Urinary bladder (tissue), 4 donors: ENCODE data around the gene TNFAIP2. TPM values are rescaled to one million over a fixed set of nuclear protein-coding genes. Genes with fewer than 3 reads are reported as not detected.

Experiments used
- DNase-seq: peaks from one replicate; pipeline ENCODE4 v3.0.0-alpha.2; 2015; ENCODE audit errors: extremely low spot score
- H3K27ac ChIP-seq: one replicate; pipeline ENCODE4 v1.5.1; 2013; ENCODE audit warnings: low read depth, mild to moderate bottlenecking, moderate library complexity
- H3K36me3 ChIP-seq: one replicate; pipeline ENCODE4 v1.6.1; 2013; ENCODE audit warnings: mild to moderate bottlenecking, moderate library complexity; ENCODE audit not compliant: insufficient read depth
- H3K4me1 ChIP-seq: one replicate; pipeline ENCODE4 v1.6.1; 2013; ENCODE audit warnings: mild to moderate bottlenecking, moderate library complexity; ENCODE audit not compliant: insufficient read depth
- H3K4me3 ChIP-seq: one replicate; pipeline ENCODE4 v1.5.1; 2013; ENCODE audit warnings: low read depth, low read length
- WGBS: extraction: QIAGEN DNeasy Blood & Tissue Kit; methylation state at CpG from one replicate; pipeline ENCODE4 v1.1.7; 2013; 5-methylcytosine and 5-hydroxymethylcytosine counted together
- polyA plus RNA-seq: library from polyadenylated mRNA; stranded (reverse); fragments of 200-250 nt; gene quantifications from one replicate; pipeline ENCODE4 v1.2.3, GENCODE V29; 2013
- total RNA-seq: library from RNA; depleted of rRNA; stranded (reverse); fragments of >200 nt; gene quantifications from one replicate; pipeline ENCODE4 v1.2.3, GENCODE V29; 2014
- donor health status: healthy with polysubstance abuse.
- donor health status: healthy.

Gene TNFAIP2
- total and polyA plus RNA-seq, 2 donors: 45.7 to 169 TPM

DNA sequence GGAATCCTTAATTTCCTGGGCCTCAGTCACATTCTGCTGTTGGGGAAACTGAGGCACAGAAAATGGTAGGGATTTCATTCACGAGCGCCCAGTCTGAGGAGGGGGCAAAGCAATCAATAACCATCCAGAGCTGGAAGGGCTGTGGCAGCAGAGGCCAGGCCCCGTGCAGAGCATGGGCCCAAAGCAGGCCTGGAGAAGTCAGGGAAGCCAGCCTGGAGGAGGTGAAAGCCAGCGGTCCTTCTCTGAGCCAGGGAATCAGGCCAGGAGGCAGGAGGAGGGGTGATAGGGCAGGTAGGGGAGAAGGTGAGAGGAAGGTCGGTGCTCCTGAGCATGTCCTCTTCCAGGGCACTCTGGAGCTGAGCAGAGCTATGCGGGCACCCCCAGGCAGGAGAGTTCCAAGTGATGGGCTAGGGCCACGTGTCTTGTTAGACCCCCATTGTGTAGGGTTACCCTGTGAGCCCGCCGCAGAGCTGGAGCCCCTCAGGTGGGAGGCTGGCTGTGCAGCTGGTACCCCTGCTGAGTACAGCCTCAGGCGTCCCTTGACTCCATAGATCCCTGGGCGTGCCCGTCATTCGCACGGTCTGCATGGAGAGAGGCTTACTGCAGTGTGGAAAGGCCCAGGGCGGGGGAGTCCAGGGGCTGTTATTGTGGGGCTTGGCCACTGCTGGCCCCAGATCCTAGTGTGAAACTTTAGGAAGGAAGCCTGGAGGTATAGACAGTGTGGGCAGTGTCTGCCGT is 4.8 kb downstream of the TNFAIP2 start:
- no peak for DNase-seq
- WGBS: 89% methylated on average over 16 of the region's 16 CpGs
- Histone ChIP-seq H3K4me3 (no peak overlapping the region), H3K36me3 (no peaks in the 10 kb centered on the region), H3K4me1 (peaks cover 3% of the 10 kb centered on the region), H3K27ac (peak overlapping the region; percentile 24)

DNA sequence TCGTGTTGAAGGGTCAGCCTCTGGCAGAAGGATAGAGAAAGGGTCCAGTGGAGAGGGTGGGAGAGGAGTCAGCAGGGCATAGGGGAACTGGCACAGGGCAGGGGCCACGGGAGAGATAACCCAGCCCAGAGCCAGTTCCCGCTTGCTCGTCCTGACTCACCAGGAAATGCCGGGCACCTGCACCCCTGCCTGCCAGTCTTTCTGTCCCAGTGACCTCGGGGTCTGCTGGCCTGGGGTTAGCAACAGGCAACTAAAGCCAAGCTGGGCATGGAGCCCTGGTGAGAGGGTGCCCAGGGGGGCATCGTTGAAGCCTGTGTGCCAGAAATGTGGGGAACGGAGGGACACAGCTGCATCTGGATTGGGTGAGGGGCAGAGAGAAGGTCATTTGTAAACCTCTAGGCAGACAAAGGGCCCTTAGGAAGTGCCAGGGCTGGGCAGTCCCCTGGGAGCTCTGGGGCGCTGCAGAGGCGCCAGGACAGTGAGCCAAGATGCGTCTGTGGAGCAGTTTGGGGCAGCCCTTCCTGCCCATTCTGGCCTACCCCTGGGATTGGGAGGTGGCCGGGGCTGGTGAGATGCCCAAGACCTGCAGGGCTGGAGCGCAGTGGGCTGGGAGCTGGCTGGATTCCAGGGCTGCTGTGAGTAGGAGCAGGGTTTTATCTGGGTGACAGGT is 5.5 kb downstream of the TNFAIP2 start:
- no peaks in the 10 kb centered on the region for H3K36me3 ChIP-seq
- H3K4me3 ChIP-seq: no peak overlapping the region
- WGBS: 73% methylated on average over 13 of the region's 13 CpGs
- peaks cover 3% of the 10 kb centered on the region for H3K4me1 ChIP-seq
- H3K27ac ChIP-seq: peak overlapping the region; percentile 24
- DNase-seq: no peak

DNA sequence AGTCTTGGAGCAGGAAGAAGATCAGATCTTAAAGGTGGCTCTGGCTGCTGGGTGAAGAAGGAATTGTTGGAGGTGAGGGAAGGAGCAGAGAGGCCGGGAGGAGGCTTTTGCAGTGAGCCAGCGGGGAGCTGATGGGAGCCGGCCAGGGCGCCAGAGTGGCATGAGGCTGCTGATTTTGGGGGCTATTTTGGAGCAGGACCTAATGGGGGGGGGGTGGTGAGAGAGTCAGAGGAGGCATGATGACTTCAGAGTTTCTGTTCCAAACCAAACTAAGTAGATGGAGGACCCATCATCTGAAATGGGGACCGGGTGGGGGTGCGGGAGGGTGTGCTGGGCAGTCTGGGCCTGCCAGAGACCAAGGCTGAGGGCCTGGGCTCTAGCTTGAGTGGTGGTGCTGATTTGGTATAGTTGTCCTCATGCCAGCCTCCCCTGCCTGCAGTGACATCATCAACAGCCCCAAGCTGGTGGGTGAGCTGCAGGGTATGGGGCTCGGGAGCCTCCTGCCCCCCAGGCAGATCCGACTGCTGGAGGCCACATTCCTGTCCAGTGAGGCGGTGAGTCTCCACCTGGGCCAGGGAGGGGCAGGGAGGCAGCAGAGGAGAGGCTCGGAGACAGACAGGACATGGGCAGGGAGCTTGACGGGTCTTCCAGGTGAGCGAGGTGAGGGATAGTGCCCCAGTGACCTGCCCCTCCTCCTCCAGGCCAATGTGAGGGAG is 6.2 kb downstream of the TNFAIP2 start:
- DNase-seq: no peak
- Histone ChIP-seq H3K4me3 (no peak overlapping the region), H3K4me1 (peaks cover 3% of the 10 kb centered on the region), H3K36me3 (peaks cover 3% of the 10 kb centered on the region), H3K27ac (peak overlapping the region; percentile 13)
- 85% methylated on average over 12 of the region's 12 CpGs for WGBS

DNA sequence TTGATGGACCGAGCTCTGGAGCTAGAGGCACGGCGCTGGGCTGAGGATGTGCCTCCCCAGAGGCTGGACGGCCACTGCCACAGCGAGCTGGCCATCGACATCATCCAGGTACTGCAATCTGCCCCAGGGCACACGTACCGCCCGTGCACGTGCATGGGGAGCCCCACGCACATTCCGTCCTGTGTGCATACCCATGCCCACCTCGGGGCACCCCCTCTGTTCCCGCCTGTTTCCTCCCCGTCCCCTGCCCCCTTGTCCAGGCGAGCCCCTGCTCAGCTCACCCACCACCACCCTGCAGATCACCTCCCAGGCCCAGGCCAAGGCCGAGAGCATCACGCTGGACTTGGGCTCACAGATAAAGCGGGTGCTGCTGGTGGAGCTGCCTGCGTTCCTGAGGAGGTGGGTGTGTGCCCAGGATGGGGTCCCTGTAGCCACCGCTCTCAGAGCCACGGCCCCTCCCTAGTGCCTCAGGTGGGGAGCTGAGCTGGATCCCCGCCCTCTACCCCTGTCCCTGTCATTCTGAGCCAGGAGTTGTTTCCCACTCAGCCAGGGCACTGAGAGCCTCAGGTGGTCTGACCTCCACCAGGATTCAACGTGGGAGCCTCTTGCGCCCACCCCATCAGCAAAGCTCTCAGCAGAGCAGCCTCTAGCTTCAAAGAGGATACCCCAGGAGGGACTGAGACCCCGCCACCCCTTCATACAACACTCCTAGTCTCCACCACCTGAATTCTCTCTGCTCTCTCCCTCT is 6.9 kb downstream of the TNFAIP2 start:
- no peak for DNase-seq
- Histone ChIP-seq H3K36me3 (peaks cover 5% of the 10 kb centered on the region), H3K4me3 (no peak overlapping the region), H3K27ac (peak overlapping the region; percentile 69), H3K4me1 (peaks cover 3% of the 10 kb centered on the region)
- WGBS: 90% methylated on average over 26 of the region's 26 CpGs

DNA sequence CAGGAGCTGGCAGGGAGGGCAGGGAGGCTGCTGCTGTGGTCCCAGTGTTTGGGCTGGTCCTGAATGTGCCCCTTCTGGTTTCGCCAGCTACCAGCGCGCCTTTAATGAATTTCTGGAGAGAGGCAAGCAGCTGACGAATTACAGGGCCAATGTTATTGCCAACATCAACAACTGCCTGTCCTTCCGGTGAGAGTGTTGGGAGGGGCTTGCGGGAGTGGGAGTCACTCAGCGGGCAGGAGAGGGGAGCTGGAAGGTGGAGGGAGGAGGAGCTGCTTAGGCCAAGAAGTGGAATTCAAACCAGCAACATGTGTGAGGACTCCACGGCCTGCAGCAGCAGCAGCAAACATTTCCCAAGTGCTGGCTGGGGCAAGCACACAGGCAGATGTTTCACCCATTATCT is 7.7 kb downstream of the TNFAIP2 start:
- no peak overlapping the region for H3K4me3 ChIP-seq
- peaks cover 5% of the 10 kb centered on the region for H3K36me3 ChIP-seq
- peak overlapping the region; percentile 69 for H3K27ac ChIP-seq
- 38% methylated on average over 8 of the region's 8 CpGs for WGBS
- peak; percentile 75 for DNase-seq
- no peaks in the 10 kb centered on the region for H3K4me1 ChIP-seq

DNA sequence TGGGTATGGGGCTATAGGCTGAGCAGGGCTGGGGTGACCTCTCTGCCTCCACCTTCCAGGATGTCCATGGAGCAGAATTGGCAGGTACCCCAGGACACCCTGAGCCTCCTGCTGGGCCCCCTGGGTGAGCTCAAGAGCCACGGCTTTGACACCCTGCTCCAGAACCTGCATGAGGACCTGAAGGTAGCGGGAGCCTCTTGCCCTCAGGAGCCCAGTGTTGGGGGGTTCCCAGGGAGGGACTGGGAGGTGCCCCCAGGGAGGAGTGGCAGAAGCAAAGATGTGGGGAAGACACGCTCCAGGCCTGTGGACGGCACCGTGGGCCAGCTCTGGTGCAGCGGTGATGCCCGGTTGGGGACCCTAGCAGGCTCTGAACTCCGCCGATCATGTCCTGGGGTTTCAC is 8.3 kb downstream of the TNFAIP2 start:
- H3K27ac ChIP-seq: no peak overlapping the region
- WGBS: 92% methylated on average over 9 of the region's 9 CpGs
- H3K4me3 ChIP-seq: no peak overlapping the region
- H3K36me3 ChIP-seq: peaks cover 5% of the 10 kb centered on the region
- no peak for DNase-seq
- no peaks in the 10 kb centered on the region for H3K4me1 ChIP-seq

DNA sequence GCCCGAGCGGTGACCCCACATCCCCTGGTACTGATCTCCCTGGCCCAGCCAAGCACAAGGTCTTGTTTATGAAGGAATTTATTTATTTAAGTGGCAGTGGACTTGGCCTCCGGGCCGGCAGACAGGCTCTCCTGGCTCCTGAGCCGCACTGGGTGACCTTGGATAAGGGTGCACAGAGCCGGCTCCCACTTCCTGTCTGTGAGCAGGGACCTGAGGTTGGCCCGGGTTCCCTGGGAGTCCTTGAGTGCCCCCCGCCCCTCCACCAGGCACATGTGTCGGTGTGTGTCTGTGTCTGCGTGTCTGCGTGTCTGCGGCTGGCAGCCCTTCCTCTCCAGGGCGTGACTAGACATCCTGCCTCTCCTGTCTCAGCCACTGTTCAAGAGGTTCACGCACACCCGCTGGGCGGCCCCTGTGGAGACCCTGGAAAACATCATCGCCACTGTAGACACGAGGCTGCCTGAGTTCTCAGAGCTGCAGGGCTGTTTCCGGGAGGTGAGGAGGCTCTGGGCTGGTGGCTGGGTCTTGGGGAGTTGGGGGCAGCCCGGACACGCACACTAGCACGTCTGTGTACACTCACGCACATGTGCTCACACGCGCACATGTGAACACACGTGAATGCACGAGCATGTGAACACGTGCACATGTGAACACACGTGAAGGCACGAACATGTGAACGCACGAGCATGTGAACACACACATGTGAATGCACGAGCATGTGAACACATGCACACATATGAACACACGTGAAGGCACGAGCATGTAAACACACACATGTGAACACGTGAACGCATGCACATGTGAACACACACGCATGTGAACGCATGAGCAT is 9.3 kb downstream of the TNFAIP2 start:
- Histone ChIP-seq H3K4me3 (no peak overlapping the region), H3K27ac (no peak overlapping the region), H3K36me3 (peaks cover 5% of the 10 kb centered on the region), H3K4me1 (no peaks in the 10 kb centered on the region)
- DNase-seq: no peak
- WGBS: 77% methylated on average over 39 of the region's 39 CpGs

DNA sequence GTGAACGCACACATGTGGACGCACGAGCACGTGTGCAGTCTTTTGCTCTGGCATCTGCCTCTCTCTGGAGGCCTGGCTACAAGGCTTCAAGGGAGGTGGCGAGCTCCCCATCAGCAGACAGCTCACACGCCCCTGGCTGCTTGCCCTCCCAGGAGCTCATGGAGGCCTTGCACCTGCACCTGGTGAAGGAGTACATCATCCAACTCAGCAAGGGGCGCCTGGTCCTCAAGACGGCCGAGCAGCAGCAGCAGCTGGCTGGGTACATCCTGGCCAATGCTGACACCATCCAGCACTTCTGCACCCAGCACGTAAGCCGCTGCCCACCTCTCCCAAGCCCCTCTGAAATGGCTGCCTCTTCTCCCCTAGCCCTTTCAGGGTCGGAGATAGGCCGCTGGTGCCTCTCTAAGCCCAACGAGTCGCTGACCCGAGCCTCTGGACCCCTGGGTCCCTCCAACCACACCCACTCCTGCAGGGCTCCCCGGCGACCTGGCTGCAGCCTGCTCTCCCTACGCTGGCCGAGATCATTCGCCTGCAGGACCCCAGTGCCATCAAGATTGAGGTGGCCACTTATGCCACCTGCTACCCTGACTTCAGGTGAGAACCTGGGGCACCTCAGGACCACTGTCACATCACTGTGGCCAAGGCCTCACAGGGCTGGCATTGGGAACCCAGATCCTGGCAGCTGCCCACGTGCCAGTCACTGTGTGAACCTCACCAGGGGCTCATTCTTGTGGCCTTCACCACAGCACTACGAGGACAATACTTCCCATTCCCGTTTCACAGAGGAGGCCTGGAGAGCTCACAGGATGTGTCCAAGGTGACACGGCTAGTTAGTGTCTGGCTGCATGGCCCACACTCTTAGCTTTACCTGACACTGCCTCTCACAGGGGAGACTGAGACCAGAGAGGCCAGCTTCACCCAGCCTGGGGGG is 10.2 kb downstream of the TNFAIP2 start:
- H3K4me1 ChIP-seq: no peaks in the 10 kb centered on the region
- 94% methylated on average over 25 of the region's 25 CpGs for WGBS
- H3K27ac ChIP-seq: no peak overlapping the region
- no peak for DNase-seq
- H3K36me3 ChIP-seq: peaks cover 5% of the 10 kb centered on the region
- no peak overlapping the region for H3K4me3 ChIP-seq

DNA sequence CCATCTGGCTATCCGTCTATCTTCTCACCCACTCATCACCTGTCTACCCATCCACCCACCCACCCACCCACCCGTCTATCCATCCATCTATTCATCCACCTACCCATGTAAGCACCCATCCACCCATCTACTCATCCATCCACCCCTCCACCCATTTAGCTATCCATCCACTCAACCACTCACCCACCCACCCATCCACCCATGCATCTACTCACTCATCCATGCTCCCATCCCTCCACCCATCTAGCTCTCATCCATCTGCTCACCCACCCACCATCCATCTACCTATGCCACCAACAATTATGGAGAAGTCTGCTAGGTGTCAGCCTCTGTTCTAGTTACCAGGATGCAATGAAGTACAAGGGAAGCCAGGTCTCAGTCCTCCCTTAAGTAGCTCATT is 11.1 kb downstream of the TNFAIP2 start:
- Histone ChIP-seq H3K4me1 (no peaks in the 10 kb centered on the region), H3K27ac (no peak overlapping the region), H3K4me3 (no peak overlapping the region), H3K36me3 (peaks cover 5% of the 10 kb centered on the region)
- no peak for DNase-seq
- 69% methylated on average over 2 of the region's 2 CpGs for WGBS

DNA sequence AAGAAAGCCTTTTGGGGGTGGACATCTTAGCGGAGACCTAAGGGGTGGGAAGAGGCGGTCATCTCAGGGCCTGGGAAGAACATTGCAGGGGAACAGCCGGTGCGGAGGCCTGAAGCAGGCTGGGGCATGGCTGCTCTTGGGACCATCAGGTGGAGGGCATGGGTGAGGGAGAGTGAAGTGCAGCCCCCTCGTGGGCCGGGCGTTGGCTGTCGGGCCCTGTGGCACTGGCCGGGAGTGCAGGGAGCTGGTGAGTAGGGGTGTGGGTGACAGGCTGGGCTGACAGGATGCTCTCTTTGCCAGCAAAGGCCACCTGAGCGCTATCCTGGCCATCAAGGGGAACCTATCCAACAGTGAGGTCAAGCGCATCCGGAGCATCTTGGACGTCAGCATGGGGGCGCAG is 11.7 kb downstream of the TNFAIP2 start:
- DNase-seq: no peak
- no peak overlapping the region for H3K27ac ChIP-seq
- H3K36me3 ChIP-seq: peaks cover 5% of the 10 kb centered on the region
- H3K4me3 ChIP-seq: no peak overlapping the region
- 95% methylated on average over 14 of the region's 14 CpGs for WGBS
- H3K4me1 ChIP-seq: no peaks in the 10 kb centered on the region

DNA sequence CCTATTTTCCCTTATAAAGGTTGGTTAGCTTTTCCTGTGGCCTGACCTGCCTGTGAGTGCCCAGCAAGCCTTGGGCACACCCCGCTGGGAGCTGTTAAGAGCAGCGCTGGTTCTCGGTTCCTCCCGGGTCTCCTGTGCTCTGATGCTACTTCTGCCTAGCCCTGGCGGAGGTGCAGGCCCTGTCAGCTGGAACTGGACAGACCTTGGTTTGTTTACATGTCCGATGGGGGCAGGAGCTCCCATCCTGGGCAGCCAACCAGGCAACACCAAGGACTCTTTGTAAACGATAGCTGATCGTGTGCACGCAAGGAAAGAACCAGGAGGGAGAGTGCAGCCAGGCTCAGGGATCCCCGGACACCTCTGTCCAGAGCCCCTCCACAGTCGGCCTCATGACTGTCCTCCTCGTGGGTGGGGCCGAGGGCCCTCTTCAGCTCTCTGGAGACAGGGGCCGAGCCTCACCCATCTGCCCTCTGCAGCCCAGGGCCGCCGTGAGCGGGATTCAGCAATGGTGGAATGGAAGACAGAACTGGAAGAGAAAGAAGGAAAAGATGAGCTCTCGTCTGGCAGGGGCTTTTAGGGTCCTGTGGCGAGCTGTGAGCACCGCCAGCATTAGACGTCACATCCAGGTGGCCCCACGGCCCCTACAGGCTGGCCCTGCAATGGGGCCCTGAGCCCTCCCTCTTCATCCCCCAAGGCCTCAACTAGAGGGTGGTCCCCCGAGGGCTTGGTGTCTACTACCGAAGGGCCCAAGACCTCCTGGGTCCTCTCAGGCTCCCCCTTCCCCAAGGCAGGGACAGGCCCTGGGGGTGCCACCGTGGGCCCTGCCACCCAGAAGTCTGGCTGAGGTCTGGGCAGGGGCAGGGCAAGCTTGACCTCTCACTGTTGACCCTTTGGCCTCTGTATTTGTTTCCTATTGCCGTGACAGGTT is 12.3 kb downstream of the TNFAIP2 start:
- Histone ChIP-seq H3K36me3 (peaks cover 5% of the 10 kb centered on the region), H3K4me1 (no peaks in the 10 kb centered on the region), H3K27ac (no peak overlapping the region), H3K4me3 (no peak overlapping the region)
- WGBS: 85% methylated on average over 26 of the region's 26 CpGs
- no peak for DNase-seq
